Measurements from ENCODE around the gene IL27RA.

DNA sequence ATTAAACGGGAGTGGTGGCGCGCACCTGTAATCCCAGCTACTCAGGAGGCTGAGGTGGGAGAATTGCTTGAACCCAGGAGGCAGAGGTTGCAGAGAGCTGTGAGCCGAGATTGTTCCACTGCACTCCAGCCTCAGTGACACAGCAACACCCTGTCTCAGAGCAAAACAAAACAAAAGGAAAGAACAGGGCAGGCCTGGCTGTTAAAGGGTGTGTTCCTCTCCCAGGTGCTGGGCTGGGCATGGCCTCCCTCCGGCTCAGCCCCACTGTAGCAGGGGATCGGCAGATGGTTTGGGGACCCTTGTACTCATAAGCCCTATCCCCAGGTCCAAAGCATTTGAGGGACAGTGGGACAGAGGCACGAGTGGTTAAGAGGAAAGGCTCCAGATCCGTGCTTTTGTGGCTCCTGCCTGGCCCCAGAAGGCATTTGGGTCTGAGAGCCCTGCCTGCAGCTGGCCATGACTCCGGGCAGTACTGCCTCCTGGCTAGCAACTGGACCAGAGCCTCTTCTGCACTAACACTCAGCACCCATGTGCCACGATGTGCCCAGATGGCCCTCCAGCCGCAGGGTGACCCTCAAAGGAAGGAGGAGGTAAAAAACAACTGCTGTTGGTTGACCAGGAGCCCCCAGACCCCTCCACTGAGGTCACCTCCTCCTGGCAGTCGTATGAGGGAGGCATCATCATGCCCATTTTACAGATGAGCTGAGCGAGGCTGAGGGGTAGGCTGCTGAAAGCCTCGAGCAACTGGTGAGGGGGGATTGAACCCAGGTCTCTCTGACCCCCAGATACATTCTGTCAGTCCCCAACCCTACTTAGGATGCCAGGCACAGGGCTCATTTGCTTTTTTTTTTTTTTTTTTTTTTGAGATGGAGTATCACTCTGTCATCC lies 35.4 kb upstream of the IL27RA start:
- TF ChIP-seq CTCF (IDR thresholded peaks at IDR 0.05) (no peak), POLR2A (IDR thresholded peaks at IDR 0.05) (no peak)

Data from uterus (tissue), 2 donors.